OCI-LY1 (cell line): Measurements from ENCODE around the gene SURF2.

Experiments used
- CTCF ChIP-seq: fragments of 200-600 bp; sonication (generic), shearing (Covaris generic); IDR thresholded peaks from 2 replicates; pipeline ENCODE4 v1.5.1; 2017; ENCODE audit warnings: mild to moderate bottlenecking, antibody characterized with exemption, low read length, moderate library complexity, mixed read lengths
- EZH2 ChIP-seq: fragments of 200-600 bp; sonication (generic), shearing (Covaris generic); IDR thresholded peaks from 2 replicates; pipeline ENCODE4 v1.8.0; 2017; ENCODE audit warnings: borderline replicate concordance, mixed run types, mild to moderate bottlenecking, antibody characterized with exemption, low read length, moderate library complexity, mixed read lengths

GRCh38 chr9:133375116-133375723 is 18.9 kb downstream of the SURF2 start:
- TF ChIP-seq CTCF (peak; percentile 46), EZH2 (no peak)
